PFSK-1 (cell line): ENCODE results near the gene LSAMP.

Experiments
- POLR2AphosphoS5 ChIP-seq: IDR thresholded peaks from 2 replicates; pipeline ENCODE4 v1.6.1; 2012; ENCODE audit warnings: low read depth, mild to moderate bottlenecking, control low read depth, low read length, moderate library complexity
- SIN3A ChIP-seq: IDR thresholded peaks from 2 replicates; pipeline ENCODE4 v1.6.1; 2012; ENCODE audit warnings: mild to moderate bottlenecking, low read length, moderate library complexity, borderline replicate concordance; ENCODE audit not compliant: insufficient read depth
- TAF1 ChIP-seq: IDR thresholded peaks from 2 replicates; pipeline ENCODE4 v1.6.1; 2012; ENCODE audit warnings: low read length, control low read depth, borderline replicate concordance; ENCODE audit not compliant: insufficient read depth
- TF ChIP-seq, protein P1 (sequence below), 2 experiments: IDR thresholded peaks; 2 replicates each; pipeline versions ENCODE4 v1.6.1 to v1.8.0; 2011 to 2012; ENCODE audit warnings: low read depth in 2 of 2, low read length in 2 of 2, control low read depth in 1 of 2, inconsistent platforms in 1 of 2, mild to moderate bottlenecking in 1 of 2, moderate library complexity in 1 of 2; ENCODE audit not compliant: insufficient read depth in 1 of 2

DNA sequence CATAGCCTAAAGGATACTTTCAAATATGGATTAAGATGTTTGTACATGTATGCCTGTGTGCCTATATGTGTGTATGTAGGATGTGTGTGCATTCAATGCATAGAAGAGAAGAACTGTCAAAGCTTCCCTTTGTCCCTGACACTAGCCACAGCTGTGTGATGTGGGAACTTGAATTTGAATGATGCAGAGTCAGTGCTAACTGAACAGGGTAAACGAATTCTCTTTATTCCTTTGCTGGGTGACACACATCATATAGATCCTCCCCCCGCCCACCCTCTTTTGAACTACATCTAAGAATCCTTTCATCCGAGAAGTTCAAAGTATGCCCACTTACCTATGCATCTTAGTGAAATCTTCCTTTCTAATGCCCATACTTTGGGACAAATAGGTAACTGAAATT is 593.7 kb downstream of the LSAMP start:
- TF ChIP-seq TAF1 = no peak
- TF ChIP-seq, protein P1, sequence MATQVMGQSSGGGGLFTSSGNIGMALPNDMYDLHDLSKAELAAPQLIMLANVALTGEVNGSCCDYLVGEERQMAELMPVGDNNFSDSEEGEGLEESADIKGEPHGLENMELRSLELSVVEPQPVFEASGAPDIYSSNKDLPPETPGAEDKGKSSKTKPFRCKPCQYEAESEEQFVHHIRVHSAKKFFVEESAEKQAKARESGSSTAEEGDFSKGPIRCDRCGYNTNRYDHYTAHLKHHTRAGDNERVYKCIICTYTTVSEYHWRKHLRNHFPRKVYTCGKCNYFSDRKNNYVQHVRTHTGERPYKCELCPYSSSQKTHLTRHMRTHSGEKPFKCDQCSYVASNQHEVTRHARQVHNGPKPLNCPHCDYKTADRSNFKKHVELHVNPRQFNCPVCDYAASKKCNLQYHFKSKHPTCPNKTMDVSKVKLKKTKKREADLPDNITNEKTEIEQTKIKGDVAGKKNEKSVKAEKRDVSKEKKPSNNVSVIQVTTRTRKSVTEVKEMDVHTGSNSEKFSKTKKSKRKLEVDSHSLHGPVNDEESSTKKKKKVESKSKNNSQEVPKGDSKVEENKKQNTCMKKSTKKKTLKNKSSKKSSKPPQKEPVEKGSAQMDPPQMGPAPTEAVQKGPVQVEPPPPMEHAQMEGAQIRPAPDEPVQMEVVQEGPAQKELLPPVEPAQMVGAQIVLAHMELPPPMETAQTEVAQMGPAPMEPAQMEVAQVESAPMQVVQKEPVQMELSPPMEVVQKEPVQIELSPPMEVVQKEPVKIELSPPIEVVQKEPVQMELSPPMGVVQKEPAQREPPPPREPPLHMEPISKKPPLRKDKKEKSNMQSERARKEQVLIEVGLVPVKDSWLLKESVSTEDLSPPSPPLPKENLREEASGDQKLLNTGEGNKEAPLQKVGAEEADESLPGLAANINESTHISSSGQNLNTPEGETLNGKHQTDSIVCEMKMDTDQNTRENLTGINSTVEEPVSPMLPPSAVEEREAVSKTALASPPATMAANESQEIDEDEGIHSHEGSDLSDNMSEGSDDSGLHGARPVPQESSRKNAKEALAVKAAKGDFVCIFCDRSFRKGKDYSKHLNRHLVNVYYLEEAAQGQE (IDR thresholded peaks at IDR 0.05; ENCODE audit: insufficient read depth in 1 of 2, low read depth in 2 of 2, low read length in 2 of 2) = no peak
- TF ChIP-seq POLR2AphosphoS5 = no peak
- no peak for TF ChIP-seq SIN3A
